Keratinocyte (primary cell): ENCODE results near the gene TBP. TPM values are rescaled to one million over a fixed set of nuclear protein-coding genes. Genes with fewer than 3 reads are reported as not detected.

Source experiments
- DNase-seq: peaks from one replicate; pipeline ENCODE4 v3.0.0-alpha.2; 2011; ENCODE audit warnings: low read depth, missing footprints, low spot score
- FAIRE-seq: peaks from 2 replicates; lab custom pipeline; 2011; peaks lifted over from hg19 to GRCh38; lab: Jason Lieb, UNC
- H2AFZ ChIP-seq: 2 replicates; pipeline ENCODE4 v1.6.0; 2012; ENCODE audit warnings: low read length, control low read depth, inconsistent platforms; ENCODE audit not compliant: control insufficient read depth
- H3K27ac ChIP-seq: 2 replicates; pipeline ENCODE4 v1.5.1; 2011; ENCODE audit warnings: low read length; ENCODE audit not compliant: control insufficient read depth, insufficient read depth
- H3K27me3 ChIP-seq: 3 replicates; pipeline ENCODE4 v1.6.0; 2011; ENCODE audit warnings: low read length; ENCODE audit not compliant: control insufficient read depth, insufficient read depth; ENCODE audit errors: extremely low read depth
- H3K36me3 ChIP-seq, 2 experiments: 2 replicates in 1 of 2; 3 replicates in 1 of 2; pipeline ENCODE4 v1.5.1; 2011; ENCODE audit warnings: low read length in 2 of 2, mild to moderate bottlenecking in 1 of 2; ENCODE audit not compliant: control insufficient read depth in 2 of 2, insufficient read depth in 2 of 2; ENCODE audit errors: extremely low read depth in 1 of 2
- H3K4me1 ChIP-seq: 3 replicates; pipeline ENCODE4 v1.5.1; 2011; ENCODE audit warnings: low read length; ENCODE audit not compliant: control insufficient read depth, insufficient read depth; ENCODE audit errors: extremely low read depth
- H3K4me2 ChIP-seq: 3 replicates; pipeline ENCODE4 v1.6.0; 2011; ENCODE audit warnings: low read depth, low read length; ENCODE audit not compliant: control insufficient read depth, insufficient read depth; ENCODE audit errors: extremely low read depth
- H3K4me3 ChIP-seq, 3 experiments: fragments of 200-600 bp in 1 of 3; sonication (generic) in 1 of 3; 2 replicates in 2 of 3; 3 replicates in 1 of 3; pipeline ENCODE4 v1.5.1; 2011 to 2016; ENCODE audit warnings: low read length in 3 of 3, mild to moderate bottlenecking in 3 of 3, control low read depth in 2 of 3, inconsistent platforms in 1 of 3, low read depth in 1 of 3, mixed read lengths in 1 of 3, mixed run types in 1 of 3, moderate library complexity in 1 of 3; ENCODE audit not compliant: control insufficient read depth in 2 of 3, insufficient read depth in 2 of 3; ENCODE audit errors: extremely low read depth in 1 of 3
- H3K79me2 ChIP-seq: 2 replicates; pipeline ENCODE4 v1.6.0; 2012; ENCODE audit warnings: low read length; ENCODE audit not compliant: control insufficient read depth, insufficient read depth
- H3K9ac ChIP-seq: 3 replicates; pipeline ENCODE4 v1.6.0; 2011; ENCODE audit warnings: low read length; ENCODE audit not compliant: control insufficient read depth, insufficient read depth; ENCODE audit errors: extremely low read depth
- H3K9me1 ChIP-seq: 3 replicates; pipeline ENCODE4 v1.6.0; 2011; ENCODE audit warnings: low read length; ENCODE audit not compliant: control insufficient read depth, insufficient read depth; ENCODE audit errors: extremely low read depth
- H3K9me3 ChIP-seq: 2 replicates; pipeline ENCODE4 v1.5.1; 2012; ENCODE audit warnings: low read depth, low read length; ENCODE audit not compliant: control insufficient read depth
- H4K20me1 ChIP-seq: 3 replicates; pipeline ENCODE4 v1.6.0; 2011; ENCODE audit warnings: low read length; ENCODE audit not compliant: control insufficient read depth, insufficient read depth; ENCODE audit errors: extremely low read depth
- CTCF ChIP-seq, 3 experiments: IDR thresholded peaks in 1 of 3; conservative IDR thresholded peaks in 1 of 3; optimal IDR thresholded peaks in 1 of 3; 2 replicates in 2 of 3; 3 replicates in 1 of 3; pipeline versions ENCODE3 to v1.5.1; 2011; ENCODE audit warnings: low read length in 3 of 3, mild to moderate bottlenecking in 3 of 3, moderate library complexity in 2 of 3, control low read depth in 1 of 3, inconsistent platforms in 1 of 3; ENCODE audit not compliant: insufficient read depth in 2 of 3; ENCODE audit errors: extremely low read depth in 1 of 3
- EZH2 ChIP-seq: IDR thresholded peaks from one replicate; pipeline ENCODE4 v1.6.1; 2012; ENCODE audit warnings: inconsistent platforms, mild to moderate bottlenecking, low read length, moderate library complexity
- dilution Hi-C: fragments of 300-500 bp; cut with MboI; formaldehyde crosslinking; loops from one replicate; pipeline ENCODE4 v1.7.0; 2020; ENCODE audit warnings: low sequenced_read_pairs; ENCODE audit not compliant: extremely low pct_ligation_motif_present
- polyA plus RNA-seq, 5 experiments: library from polyadenylated mRNA; depleted of rRNA in 3 of 5; stranded (reverse) in 3 of 5; stranded (forward) in 1 of 5; unstranded in 1 of 5; fragments of >200 nt; gene quantifications; 1 replicate in 1 of 5; 2 replicates in 3 of 5; 3 replicates in 1 of 5; pipeline versions ENCODE4 v1.2.1 to v1.2.3, GENCODE V29; 2011 to 2012; ENCODE audit warnings: missing spikeins in 2 of 5, low read depth in 1 of 5, low replicate concordance in 1 of 5

Gene TBP
- polyA plus RNA-seq, 1 donor (not counting 4 experiments of a cell fraction or from before 2014, with no cell fraction given), result 17.3 TPM

- no peak for DNase-seq
- no peaks in the 10 kb centered on the region for H4K20me1 ChIP-seq
- no peak overlapping the region for H3K4me3 ChIP-seq
- dilution Hi-C loops, result no loop called here
- H3K9me3 ChIP-seq, result no peaks in the 10 kb centered on the region
- no peak overlapping the region for H3K27ac ChIP-seq
- no peak overlapping the region for H3K4me2 ChIP-seq
- H3K79me2 ChIP-seq, result peaks cover 20% of the 10 kb centered on the region
- FAIRE-seq, result no peak
- no peak overlapping the region for H3K9ac ChIP-seq
- H3K4me1 ChIP-seq, result no peaks in the 10 kb centered on the region
- TF ChIP-seq CTCF (optimal IDR thresholded peaks at IDR 0.05 in 1 of 3, IDR thresholded peaks at IDR 0.05 in 1 of 3, conservative IDR thresholded peaks at IDR 0.05 in 1 of 3; ENCODE audit: extremely low read depth in 1 of 3, insufficient read depth in 2 of 3, low read length in 3 of 3) (no peak), EZH2 (no peak)
- H3K27me3 ChIP-seq, result no peaks in the 10 kb centered on the region
- H2AFZ ChIP-seq, result no peak overlapping the region
- H3K9me1 ChIP-seq, result no peaks in the 10 kb centered on the region
- peaks cover 14 to 19% of the 10 kb centered on the region in 2 experiments for H3K36me3 ChIP-seq
These were observed 10.9 kb downstream of the TBP start for GRCh38 chr6:170564936-170565530.

- no peaks in the 10 kb centered on the region for H3K79me2 ChIP-seq
- no peak overlapping the region for H2AFZ ChIP-seq
- H3K27me3 ChIP-seq, result no peaks in the 10 kb centered on the region
- no peak overlapping the region for H3K9ac ChIP-seq
- dilution Hi-C loops, result no loop called here
- H3K4me2 ChIP-seq, result no peak overlapping the region
- no peaks in the 10 kb centered on the region for H4K20me1 ChIP-seq
- H3K4me3 ChIP-seq, result no peak overlapping the region
- H3K9me3 ChIP-seq, result no peaks in the 10 kb centered on the region
- H3K27ac ChIP-seq, result no peak overlapping the region
- no peak for DNase-seq
- FAIRE-seq, result no peak
- H3K4me1 ChIP-seq, result no peaks in the 10 kb centered on the region
- no peaks in the 10 kb centered on the region for H3K9me1 ChIP-seq
- H3K36me3 ChIP-seq, result peaks cover 6 to 15% of the 10 kb centered on the region in 2 experiments
- TF ChIP-seq CTCF (optimal IDR thresholded peaks at IDR 0.05 in 1 of 3, IDR thresholded peaks at IDR 0.05 in 1 of 3, conservative IDR thresholded peaks at IDR 0.05 in 1 of 3; ENCODE audit: extremely low read depth in 1 of 3, insufficient read depth in 2 of 3, low read length in 3 of 3), result no peak
- TF ChIP-seq EZH2, result no peak
These were observed 18.7 kb downstream of the TBP start for GRCh38 chr6:170572704-170573466.
